IMR-90 (cell line): Measurements from ENCODE around the gene SAMSN1. TPM values are rescaled to one million over a fixed set of nuclear protein-coding genes. Genes with fewer than 3 reads are reported as not detected.

Experiments
- ATAC-seq: fragments of 200-7000 bp; cut with Tn5 transposase; 2 replicates; pipeline ENCODE4 v1.9.1; 2020; ENCODE audit warnings: low read depth, mild to moderate bottlenecking, moderate library complexity
- BruUV-seq: library from RNA; stranded (reverse); fragments of 400-500 nt; replicated peaks from 2 replicates; lab custom pipeline; 2021; lab: Mats Ljungman, UMichigan
- CTCF ChIA-PET: fragments of 300-600 bp; formaldehyde crosslinking; extraction: SDS; loops from one replicate; lab custom pipeline; 2021; ENCODE audit warnings: antibody characterized with exemption; lab: Yijun Ruan, JAX
- POLR2A ChIA-PET: fragments of 300-600 bp; sonication (Branson Sonifier 250); formaldehyde crosslinking; loops from one replicate; lab custom pipeline; 2022; ENCODE audit warnings: antibody characterized with exemption; ENCODE audit not compliant: unreplicated experiment; lab: Charles Lee
- DNase-seq: peaks from one replicate; pipeline ENCODE4 v3.0.0; 2013
- H2AFZ ChIP-seq: replicated peaks from 2 replicates; pipeline ENCODE3; 2013; ENCODE audit warnings: low read length, mild to moderate bottlenecking; ENCODE audit not compliant: poor library complexity
- H2AK5ac ChIP-seq: 2 replicates; pipeline ENCODE4 v1.6.1; 2013; ENCODE audit warnings: low read depth, low read length, inconsistent platforms
- H2AK9ac ChIP-seq: replicated peaks from 2 replicates; pipeline ENCODE3; 2013; ENCODE audit warnings: mild to moderate bottlenecking, low read depth, low read length, moderate library complexity; ENCODE audit not compliant: poor library complexity
- H2BK120ac ChIP-seq: 2 replicates; pipeline ENCODE4 v1.6.1; 2013; ENCODE audit warnings: low read depth, low read length, inconsistent platforms
- H2BK15ac ChIP-seq: 3 replicates; pipeline ENCODE4 v1.6.1; 2013; ENCODE audit warnings: low read depth, low read length, inconsistent platforms
- H2BK20ac ChIP-seq: 2 replicates; pipeline ENCODE4 v1.6.1; 2013; ENCODE audit warnings: low read depth, mild to moderate bottlenecking, inconsistent platforms, low read length, moderate library complexity
- H2BK5ac ChIP-seq: 2 replicates; pipeline ENCODE4 v1.6.1; 2013; ENCODE audit warnings: mild to moderate bottlenecking, low read depth, low read length, inconsistent platforms; ENCODE audit not compliant: poor library complexity, severe bottlenecking
- H3K14ac ChIP-seq: replicated peaks from 2 replicates; pipeline ENCODE4 v1.6.1; 2013; ENCODE audit warnings: low read depth, low read length, inconsistent platforms
- H3K18ac ChIP-seq: 2 replicates; pipeline ENCODE4 v1.6.1; 2013; ENCODE audit warnings: low read depth, low read length, control low read depth
- H3K23ac ChIP-seq: 2 replicates; pipeline ENCODE4 v1.6.1; 2013; ENCODE audit warnings: low read depth, low read length, inconsistent platforms
- H3K27ac ChIP-seq: 2 replicates; pipeline ENCODE4 v1.5.1; 2013; ENCODE audit warnings: mild to moderate bottlenecking, control low read depth, low read length; ENCODE audit not compliant: insufficient read depth
- H3K27me3 ChIP-seq: 2 replicates; pipeline ENCODE4 v1.6.1; 2013; ENCODE audit warnings: low read length; ENCODE audit not compliant: control insufficient read depth, insufficient read depth
- H3K36me3 ChIP-seq: 2 replicates; pipeline ENCODE4 v1.6.1; 2013; ENCODE audit warnings: low read length, mixed read lengths; ENCODE audit not compliant: control insufficient read depth, insufficient read depth
- H3K4ac ChIP-seq: 2 replicates; pipeline ENCODE4 v1.6.1; 2013; ENCODE audit warnings: low read depth, low read length, inconsistent platforms
- H3K4me1 ChIP-seq: 2 replicates; pipeline ENCODE4 v1.6.1; 2013; ENCODE audit warnings: low read length, mixed read lengths; ENCODE audit not compliant: control insufficient read depth, insufficient read depth
- H3K4me2 ChIP-seq: 2 replicates; pipeline ENCODE4 v1.6.1; 2013; ENCODE audit warnings: low read depth, mild to moderate bottlenecking, control low read depth, low read length, moderate library complexity
- H3K4me3 ChIP-seq: 2 replicates; pipeline ENCODE4 v1.5.1; 2013; ENCODE audit warnings: low read depth, mild to moderate bottlenecking, control low read depth, low read length, moderate library complexity; ENCODE audit not compliant: insufficient read depth
- H3K56ac ChIP-seq: 2 replicates; pipeline ENCODE4 v1.6.1; 2013; ENCODE audit warnings: low read length, inconsistent platforms; ENCODE audit not compliant: insufficient read depth; ENCODE audit errors: extremely low read depth
- H3K79me1 ChIP-seq, 2 experiments: 2 replicates each; pipeline ENCODE4 v1.6.1; 2013; ENCODE audit warnings: low read length in 2 of 2, inconsistent platforms in 1 of 2, low read depth in 1 of 2
- H3K9ac ChIP-seq: 2 replicates; pipeline ENCODE4 v1.6.1; 2013; ENCODE audit warnings: low read depth, low read length, control low read depth
- H3K9me1 ChIP-seq: 2 replicates; pipeline ENCODE4 v1.6.1; 2013; ENCODE audit warnings: low read length, inconsistent platforms; ENCODE audit not compliant: insufficient read depth
- H3K9me3 ChIP-seq: 2 replicates; pipeline ENCODE4 v1.6.1; 2013; ENCODE audit warnings: low read length; ENCODE audit not compliant: control insufficient read depth, insufficient read depth
- H4K20me1 ChIP-seq: 2 replicates; pipeline ENCODE4 v1.6.1; 2013; ENCODE audit warnings: low read length, inconsistent platforms; ENCODE audit not compliant: insufficient read depth
- H4K5ac ChIP-seq: 2 replicates; pipeline ENCODE4 v1.6.1; 2013; ENCODE audit warnings: mild to moderate bottlenecking, low read depth, low read length, control low read depth
- H4K8ac ChIP-seq, 2 experiments: 2 replicates each; pipeline ENCODE4 v1.6.1; 2013; ENCODE audit warnings: low read depth in 2 of 2, low read length in 2 of 2, control low read depth in 1 of 2, inconsistent platforms in 1 of 2
- H4K91ac ChIP-seq: 2 replicates; pipeline ENCODE4 v1.6.1; 2013; ENCODE audit warnings: low read depth, low read length, inconsistent platforms; ENCODE audit not compliant: insufficient read depth
- BHLHE40 ChIP-seq: fragments of 150-350 bp; IDR thresholded peaks from 2 replicates; pipeline ENCODE4 v1.6.1; 2016; ENCODE audit warnings: mild to moderate bottlenecking, low read depth, low read length
- CEBPB ChIP-seq: IDR thresholded peaks from 2 replicates; pipeline ENCODE4 v1.6.1; 2012; ENCODE audit warnings: low read depth, low read length, improper control_type of control experiment
- CHD1 ChIP-seq: IDR thresholded peaks from 2 replicates; pipeline ENCODE4 v1.6.1; 2012; ENCODE audit warnings: low read depth, low read length, improper control_type of control experiment
- CTCF ChIP-seq: conservative IDR thresholded peaks from 2 replicates; pipeline ENCODE4 v1.5.1; 2012; ENCODE audit warnings: mild to moderate bottlenecking, low read depth, low read length, improper control_type of control experiment
- ELK1 ChIP-seq: fragments of 150-350 bp; IDR thresholded peaks from 2 replicates; pipeline ENCODE4 v1.6.1; 2016; ENCODE audit warnings: low read depth, mild to moderate bottlenecking, low read length, moderate library complexity, borderline replicate concordance
- FOS ChIP-seq: fragments of 150-350 bp; IDR thresholded peaks from 2 replicates; pipeline ENCODE4 v1.6.1; 2016; ENCODE audit warnings: low read depth, low read length
- MAFK ChIP-seq: IDR thresholded peaks from 2 replicates; pipeline ENCODE4 v1.6.1; 2012; ENCODE audit warnings: low read depth, low read length, improper control_type of control experiment
- MAZ ChIP-seq: IDR thresholded peaks from 2 replicates; pipeline ENCODE4 v1.6.1; 2012; ENCODE audit warnings: low read depth, mild to moderate bottlenecking, low read length, improper control_type of control experiment, moderate library complexity, borderline replicate concordance
- MXI1 ChIP-seq: IDR thresholded peaks from 2 replicates; pipeline ENCODE4 v1.6.1; 2012; ENCODE audit warnings: low read depth, mild to moderate bottlenecking, low read length, moderate library complexity, borderline replicate concordance
- NFE2L2 ChIP-seq: fragments of 150-350 bp; IDR thresholded peaks from 2 replicates; pipeline ENCODE4 v1.6.1; 2016; ENCODE audit warnings: low read depth, mild to moderate bottlenecking, low read length
- POLR2A ChIP-seq: IDR thresholded peaks from 2 replicates; pipeline ENCODE4 v1.6.1; 2012; ENCODE audit warnings: mild to moderate bottlenecking, low read depth, low read length
- RAD21 ChIP-seq: IDR thresholded peaks from 2 replicates; pipeline ENCODE4 v1.6.1; 2012; ENCODE audit warnings: low read length, improper control_type of control experiment
- RCOR1 ChIP-seq: IDR thresholded peaks from 2 replicates; pipeline ENCODE4 v1.6.1; 2012; ENCODE audit warnings: mild to moderate bottlenecking, low read length, improper control_type of control experiment; ENCODE audit not compliant: insufficient replicate concordance
- RFX5 ChIP-seq: IDR thresholded peaks from 2 replicates; pipeline ENCODE4 v1.8.0; 2012; ENCODE audit warnings: low read depth, mild to moderate bottlenecking, low read length, moderate library complexity
- SMC3 ChIP-seq: fragments of 150-350 bp; IDR thresholded peaks from 2 replicates; pipeline ENCODE4 v1.6.1; 2016; ENCODE audit warnings: low read depth, mild to moderate bottlenecking, antibody characterized with exemption, low read length, moderate library complexity
- WGBS, 2 experiments: methylation state at CpG; one replicate each; pipeline versions ENCODE4 v1.1.5 to v1.1.7; 2013; ENCODE audit warnings: missing lambda C conversion rate in 2 of 2; ENCODE audit not compliant: insufficient read length in 1 of 2; ENCODE audit errors: extremely low coverage in 2 of 2; 5-methylcytosine and 5-hydroxymethylcytosine counted together
- dilution Hi-C: fragments of 300-500 bp; cut with HindIII; formaldehyde crosslinking; loops from one replicate; pipeline ENCODE4 v1.14.3; 2018; ENCODE audit warnings: low sequenced_read_pairs; ENCODE audit not compliant: unreplicated experiment
- in situ Hi-C: fragments of 300-500 bp; cut with MboI; formaldehyde crosslinking; loops from 3 replicates; pipeline ENCODE4 v1.14.3; 2019; ENCODE audit warnings: low sequenced_read_pairs, inconsistent platforms, mixed read lengths
- intact Hi-C: fragments of 100-400 bp; cut with micrococcal nuclease; formaldehyde crosslinking; loops from 2 replicates; pipeline ENCODE4 v1.10.0; 2022
- polyA plus RNA-seq, 3 experiments: library from polyadenylated mRNA; depleted of rRNA; stranded (reverse); fragments of >200 nt; gene quantifications; 2 replicates each; pipeline ENCODE4 v1.2.3, GENCODE V29; 2012; ENCODE audit warnings: low replicate concordance in 1 of 3
- total RNA-seq: library from RNA; depleted of rRNA; stranded (reverse); fragments of >200 nt; gene quantifications from 2 replicates; pipeline ENCODE4 v1.2.3, GENCODE V29; 2012
- TF ChIP-seq, protein P1 (sequence below): fragments of 150-350 bp; IDR thresholded peaks from 2 replicates; pipeline ENCODE4 v1.6.1; 2017; ENCODE audit warnings: mild to moderate bottlenecking, antibody characterized with exemption, low read length, low read depth

The SAMSN1 gene
- total and polyA plus RNA-seq, 2 of the 4 experiments (the other 2 are of a cell fraction): not detected

- H3K9me1 ChIP-seq: no peaks in the 10 kb centered on the region
- no peak overlapping the region for H2AK5ac ChIP-seq
- BruUV-seq: no TSS peak
- H3K79me1 ChIP-seq: no peaks in the 10 kb centered on the region
- H3K27me3 ChIP-seq: no peaks in the 10 kb centered on the region
- no peak overlapping the region for H3K18ac ChIP-seq
- no peak for DNase-seq
- no peak overlapping the region for H2BK15ac ChIP-seq
- dilution Hi-C loops: no loop called here
- H3K4me2 ChIP-seq: no peak overlapping the region
- no peaks in the 10 kb centered on the region for H3K36me3 ChIP-seq
- H2BK120ac ChIP-seq: no peak overlapping the region
- in situ Hi-C loops: no loop called here
- H4K5ac ChIP-seq: no peak overlapping the region
- H3K9ac ChIP-seq: no peak overlapping the region
- H3K56ac ChIP-seq: no peak overlapping the region
- no peak overlapping the region for H4K91ac ChIP-seq
- TF ChIP-seq BHLHE40: no peak
- TF ChIP-seq, protein P1, sequence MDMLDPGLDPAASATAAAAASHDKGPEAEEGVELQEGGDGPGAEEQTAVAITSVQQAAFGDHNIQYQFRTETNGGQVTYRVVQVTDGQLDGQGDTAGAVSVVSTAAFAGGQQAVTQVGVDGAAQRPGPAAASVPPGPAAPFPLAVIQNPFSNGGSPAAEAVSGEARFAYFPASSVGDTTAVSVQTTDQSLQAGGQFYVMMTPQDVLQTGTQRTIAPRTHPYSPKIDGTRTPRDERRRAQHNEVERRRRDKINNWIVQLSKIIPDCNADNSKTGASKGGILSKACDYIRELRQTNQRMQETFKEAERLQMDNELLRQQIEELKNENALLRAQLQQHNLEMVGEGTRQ: no peak
- TF ChIP-seq RFX5: no peak
- TF ChIP-seq MAZ: no peak
- TF ChIP-seq CTCF: no peak
- TF ChIP-seq RCOR1: no peak
- no peak for TF ChIP-seq FOS
- no peak for TF ChIP-seq SMC3
- no peak for TF ChIP-seq RAD21
- TF ChIP-seq CHD1: no peak
- TF ChIP-seq CEBPB: no peak
- no peak for TF ChIP-seq MAFK
- TF ChIP-seq NFE2L2: no peak
- no peak for TF ChIP-seq POLR2A
- TF ChIP-seq ELK1: no peak
- TF ChIP-seq MXI1: no peak
- H3K4ac ChIP-seq: no peak overlapping the region
- no peak overlapping the region for H2BK5ac ChIP-seq
- no peaks in the 10 kb centered on the region for H3K9me3 ChIP-seq
- CTCF ChIA-PET: no interaction called here
- no peaks in the 10 kb centered on the region for H3K4me1 ChIP-seq
- H3K4me3 ChIP-seq: no peak overlapping the region
- H2BK20ac ChIP-seq: no peak overlapping the region
- H3K23ac ChIP-seq: no peak overlapping the region
- no peak overlapping the region for H2AFZ ChIP-seq
- no peak for ATAC-seq
- no peak overlapping the region for H3K27ac ChIP-seq
- H4K8ac ChIP-seq: no peak overlapping the region
- no peak overlapping the region for H3K14ac ChIP-seq
- POLR2A ChIA-PET: no interaction called here
- intact Hi-C loops: no loop called here
- H2AK9ac ChIP-seq: no peak overlapping the region
- H4K20me1 ChIP-seq: no peaks in the 10 kb centered on the region
- WGBS, 2 experiments: no CpG with 5 or more reads among the region's 2 CpGs
These were observed 48.3 kb downstream of the SAMSN1 start for GRCh38 chr21:14497825-14498224.
